ENCODE data around the gene RYR1.
A peak's percentile ranks its signal among the peaks of the same experiment; 100 is the strongest.

DNA sequence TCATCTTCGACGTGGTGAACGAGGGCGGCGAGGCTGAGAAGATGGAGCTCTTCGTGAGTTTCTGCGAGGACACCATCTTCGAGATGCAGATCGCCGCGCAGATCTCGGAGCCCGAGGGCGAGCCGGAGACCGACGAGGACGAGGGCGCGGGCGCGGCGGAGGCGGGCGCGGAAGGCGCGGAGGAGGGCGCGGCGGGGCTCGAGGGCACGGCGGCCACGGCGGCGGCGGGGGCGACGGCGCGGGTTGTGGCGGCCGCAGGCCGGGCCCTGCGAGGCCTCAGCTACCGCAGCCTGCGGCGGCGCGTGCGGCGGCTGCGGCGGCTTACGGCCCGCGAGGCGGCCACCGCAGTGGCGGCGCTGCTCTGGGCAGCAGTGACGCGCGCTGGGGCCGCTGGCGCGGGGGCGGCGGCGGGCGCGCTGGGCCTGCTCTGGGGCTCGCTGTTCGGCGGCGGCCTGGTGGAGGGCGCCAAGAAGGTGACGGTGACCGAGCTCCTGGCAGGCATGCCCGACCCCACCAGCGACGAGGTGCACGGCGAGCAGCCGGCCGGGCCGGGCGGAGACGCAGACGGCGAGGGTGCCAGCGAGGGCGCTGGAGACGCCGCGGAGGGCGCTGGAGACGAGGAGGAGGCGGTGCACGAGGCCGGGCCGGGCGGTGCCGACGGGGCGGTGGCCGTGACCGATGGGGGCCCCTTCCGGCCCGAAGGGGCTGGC is 131.6 kb downstream of the RYR1 start:
- peak; percentile 52 for TF ChIP-seq POLR2AphosphoS5 (IDR thresholded peaks at IDR 0.05; ENCODE audit: low read depth, low read length)
- TF ChIP-seq, protein P1, sequence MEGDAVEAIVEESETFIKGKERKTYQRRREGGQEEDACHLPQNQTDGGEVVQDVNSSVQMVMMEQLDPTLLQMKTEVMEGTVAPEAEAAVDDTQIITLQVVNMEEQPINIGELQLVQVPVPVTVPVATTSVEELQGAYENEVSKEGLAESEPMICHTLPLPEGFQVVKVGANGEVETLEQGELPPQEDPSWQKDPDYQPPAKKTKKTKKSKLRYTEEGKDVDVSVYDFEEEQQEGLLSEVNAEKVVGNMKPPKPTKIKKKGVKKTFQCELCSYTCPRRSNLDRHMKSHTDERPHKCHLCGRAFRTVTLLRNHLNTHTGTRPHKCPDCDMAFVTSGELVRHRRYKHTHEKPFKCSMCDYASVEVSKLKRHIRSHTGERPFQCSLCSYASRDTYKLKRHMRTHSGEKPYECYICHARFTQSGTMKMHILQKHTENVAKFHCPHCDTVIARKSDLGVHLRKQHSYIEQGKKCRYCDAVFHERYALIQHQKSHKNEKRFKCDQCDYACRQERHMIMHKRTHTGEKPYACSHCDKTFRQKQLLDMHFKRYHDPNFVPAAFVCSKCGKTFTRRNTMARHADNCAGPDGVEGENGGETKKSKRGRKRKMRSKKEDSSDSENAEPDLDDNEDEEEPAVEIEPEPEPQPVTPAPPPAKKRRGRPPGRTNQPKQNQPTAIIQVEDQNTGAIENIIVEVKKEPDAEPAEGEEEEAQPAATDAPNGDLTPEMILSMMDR (IDR thresholded peaks at IDR 0.05), result no peak
- TF ChIP-seq, protein P2, sequence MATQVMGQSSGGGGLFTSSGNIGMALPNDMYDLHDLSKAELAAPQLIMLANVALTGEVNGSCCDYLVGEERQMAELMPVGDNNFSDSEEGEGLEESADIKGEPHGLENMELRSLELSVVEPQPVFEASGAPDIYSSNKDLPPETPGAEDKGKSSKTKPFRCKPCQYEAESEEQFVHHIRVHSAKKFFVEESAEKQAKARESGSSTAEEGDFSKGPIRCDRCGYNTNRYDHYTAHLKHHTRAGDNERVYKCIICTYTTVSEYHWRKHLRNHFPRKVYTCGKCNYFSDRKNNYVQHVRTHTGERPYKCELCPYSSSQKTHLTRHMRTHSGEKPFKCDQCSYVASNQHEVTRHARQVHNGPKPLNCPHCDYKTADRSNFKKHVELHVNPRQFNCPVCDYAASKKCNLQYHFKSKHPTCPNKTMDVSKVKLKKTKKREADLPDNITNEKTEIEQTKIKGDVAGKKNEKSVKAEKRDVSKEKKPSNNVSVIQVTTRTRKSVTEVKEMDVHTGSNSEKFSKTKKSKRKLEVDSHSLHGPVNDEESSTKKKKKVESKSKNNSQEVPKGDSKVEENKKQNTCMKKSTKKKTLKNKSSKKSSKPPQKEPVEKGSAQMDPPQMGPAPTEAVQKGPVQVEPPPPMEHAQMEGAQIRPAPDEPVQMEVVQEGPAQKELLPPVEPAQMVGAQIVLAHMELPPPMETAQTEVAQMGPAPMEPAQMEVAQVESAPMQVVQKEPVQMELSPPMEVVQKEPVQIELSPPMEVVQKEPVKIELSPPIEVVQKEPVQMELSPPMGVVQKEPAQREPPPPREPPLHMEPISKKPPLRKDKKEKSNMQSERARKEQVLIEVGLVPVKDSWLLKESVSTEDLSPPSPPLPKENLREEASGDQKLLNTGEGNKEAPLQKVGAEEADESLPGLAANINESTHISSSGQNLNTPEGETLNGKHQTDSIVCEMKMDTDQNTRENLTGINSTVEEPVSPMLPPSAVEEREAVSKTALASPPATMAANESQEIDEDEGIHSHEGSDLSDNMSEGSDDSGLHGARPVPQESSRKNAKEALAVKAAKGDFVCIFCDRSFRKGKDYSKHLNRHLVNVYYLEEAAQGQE (IDR thresholded peaks at IDR 0.05; ENCODE audit: insufficient read depth in 1 of 2, low read depth in 2 of 2, low read length in 1 of 2), result peak in 1 of 2 experiments; percentile 72; a peak in 2 of 4 replicates
